Esophagus muscularis mucosa (tissue), 4 donors: ENCODE measurements around the gene SLC39A10.

Source experiments
- CTCF ChIP-seq, 3 experiments: fragments of 200-600 bp in 2 of 3; fragments of 450-650 bp in 1 of 3; sonication (generic) in 2 of 3; IDR thresholded peaks; one replicate each; pipeline ENCODE4 v1.5.1; 2017 to 2019; ENCODE audit warnings: antibody characterized with exemption in 3 of 3, mild to moderate bottlenecking in 2 of 3, moderate library complexity in 1 of 3
- EP300 ChIP-seq: sonication (generic); formaldehyde crosslinking; IDR thresholded peaks from one replicate; pipeline ENCODE4 v1.6.1; 2017; ENCODE audit warnings: antibody characterized with exemption
- POLR2A ChIP-seq: fragments of 450-650 bp; IDR thresholded peaks from one replicate; pipeline ENCODE4 v1.6.1; 2017; ENCODE audit warnings: antibody characterized with exemption, moderate library complexity, mild to moderate bottlenecking, low read depth

- TF ChIP-seq CTCF (IDR thresholded peaks at IDR 0.05) (no peak), POLR2A (no peak), EP300 (no peak)
Observed at GRCh38 chr2:195721042-195721441, 64.0 kb downstream of the SLC39A10 start.
